ENCODE data around the gene TMEM33.

TMEM33 gene

DNA sequence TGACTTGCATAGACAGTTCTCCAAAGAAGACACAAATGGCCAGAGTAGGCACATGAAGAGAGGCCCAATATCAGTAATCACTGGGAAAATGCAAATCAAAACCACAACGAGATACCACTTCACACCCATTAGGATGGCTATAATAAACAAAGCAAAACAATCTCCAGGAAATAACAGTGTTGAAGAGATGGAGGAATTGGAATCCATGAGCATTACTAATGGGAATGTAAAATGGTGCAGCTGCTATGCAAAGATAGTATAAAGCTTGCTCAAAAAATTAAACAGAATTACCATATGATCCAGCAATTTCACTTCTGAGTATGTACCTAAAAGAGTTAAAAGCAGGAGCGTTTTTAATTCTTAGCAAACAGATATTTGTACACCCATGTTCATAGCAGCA lies 17.0 kb upstream of the TMEM33 start:
- TF ChIP-seq ZBTB7A (IDR thresholded peaks at IDR 0.05; ENCODE audit: low read depth) (no peak), NFIC (IDR thresholded peaks at IDR 0.05) (no peak), RAD21 (IDR thresholded peaks at IDR 0.05; ENCODE audit: low read depth) (no peak), CEBPB (IDR thresholded peaks at IDR 0.05) (no peak), YY1 (IDR thresholded peaks at IDR 0.05; ENCODE audit: low read depth) (no peak), MAX (IDR thresholded peaks at IDR 0.05) (no peak), REST (IDR thresholded peaks at IDR 0.05; ENCODE audit: low read depth) (no peak), EGR1 (IDR thresholded peaks at IDR 0.05) (no peak), TAF1 (IDR thresholded peaks at IDR 0.05; ENCODE audit: low read depth) (no peak), TEAD4 (IDR thresholded peaks at IDR 0.05) (no peak), CREB1 (IDR thresholded peaks at IDR 0.05; ENCODE audit: low read depth) (no peak), FOXM1 (IDR thresholded peaks at IDR 0.05; ENCODE audit: borderline replicate concordance, low read depth) (no peak), TCF12 (IDR thresholded peaks at IDR 0.05; ENCODE audit: low read depth) (no peak), EP300 (IDR thresholded peaks at IDR 0.05; ENCODE audit: borderline replicate concordance) (no peak)
- TF ChIP-seq, protein P1, sequence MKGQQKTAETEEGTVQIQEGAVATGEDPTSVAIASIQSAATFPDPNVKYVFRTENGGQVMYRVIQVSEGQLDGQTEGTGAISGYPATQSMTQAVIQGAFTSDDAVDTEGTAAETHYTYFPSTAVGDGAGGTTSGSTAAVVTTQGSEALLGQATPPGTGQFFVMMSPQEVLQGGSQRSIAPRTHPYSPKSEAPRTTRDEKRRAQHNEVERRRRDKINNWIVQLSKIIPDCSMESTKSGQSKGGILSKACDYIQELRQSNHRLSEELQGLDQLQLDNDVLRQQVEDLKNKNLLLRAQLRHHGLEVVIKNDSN (IDR thresholded peaks at IDR 0.05): no peak

GRCh38 chr4:41921476-41921875 lies 13.8 kb upstream of the TMEM33 start:
- TF ChIP-seq ZBTB7A (IDR thresholded peaks at IDR 0.05; ENCODE audit: low read depth) (no peak), TAF1 (IDR thresholded peaks at IDR 0.05; ENCODE audit: low read depth) (no peak), FOXM1 (IDR thresholded peaks at IDR 0.05; ENCODE audit: borderline replicate concordance, low read depth) (no peak), NFIC (IDR thresholded peaks at IDR 0.05) (no peak), CREB1 (IDR thresholded peaks at IDR 0.05; ENCODE audit: low read depth) (no peak), EGR1 (IDR thresholded peaks at IDR 0.05) (no peak), TCF12 (IDR thresholded peaks at IDR 0.05; ENCODE audit: low read depth) (no peak), YY1 (IDR thresholded peaks at IDR 0.05; ENCODE audit: low read depth) (no peak), RAD21 (IDR thresholded peaks at IDR 0.05; ENCODE audit: low read depth) (no peak), TEAD4 (IDR thresholded peaks at IDR 0.05) (no peak)
- TF ChIP-seq, protein P1 (IDR thresholded peaks at IDR 0.05): no peak

- no peak for TF ChIP-seq EP300 (IDR thresholded peaks at IDR 0.05; ENCODE audit: borderline replicate concordance)
- TF ChIP-seq YY1 (IDR thresholded peaks at IDR 0.05; ENCODE audit: low read depth): no peak
- no peak for TF ChIP-seq TEAD4 (IDR thresholded peaks at IDR 0.05)
- TF ChIP-seq FOXM1 (IDR thresholded peaks at IDR 0.05; ENCODE audit: borderline replicate concordance, low read depth): no peak
- TF ChIP-seq CEBPB (IDR thresholded peaks at IDR 0.05): no peak
Observed at GRCh38 chr4:41927796-41928499, 7.3 kb upstream of the TMEM33 start.

DNA sequence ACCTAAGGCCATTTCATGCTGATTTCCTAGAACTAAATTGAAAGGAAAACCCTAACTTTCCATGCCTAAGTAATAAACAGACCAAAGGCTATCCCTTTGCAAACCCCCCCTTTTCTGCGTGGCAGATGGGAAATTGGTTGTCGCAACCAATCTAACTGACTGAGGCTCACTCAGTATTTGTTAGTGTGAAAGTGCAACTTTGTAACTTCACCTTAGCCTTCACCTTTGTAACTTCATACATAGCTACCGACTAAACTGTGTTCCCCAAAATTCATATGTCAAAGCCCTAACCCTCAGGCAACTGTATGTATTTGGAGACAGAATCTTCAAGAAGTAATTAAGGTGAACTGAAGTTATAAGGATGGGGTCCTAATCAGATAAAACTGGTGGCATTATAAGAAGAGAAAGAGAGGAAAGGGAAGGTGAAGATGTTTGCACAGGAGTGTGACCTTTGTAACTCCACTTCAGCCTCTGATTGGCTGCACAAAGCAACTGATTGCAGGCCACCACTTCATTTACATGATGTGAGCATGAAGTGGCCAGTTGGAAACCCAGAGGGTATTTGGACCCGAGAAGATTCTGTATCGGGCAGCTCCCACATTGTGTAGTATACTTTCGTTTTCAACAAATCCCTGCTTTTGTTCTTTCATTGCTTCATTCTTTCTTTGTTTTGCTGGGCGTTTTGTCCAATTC lies 4.9 kb upstream of the TMEM33 start:
- TF ChIP-seq, protein P1 (IDR thresholded peaks at IDR 0.05): no peak
- TF ChIP-seq REST (IDR thresholded peaks at IDR 0.05; ENCODE audit: low read depth): no peak
- no peak for TF ChIP-seq RAD21 (IDR thresholded peaks at IDR 0.05; ENCODE audit: low read depth)
- no peak for TF ChIP-seq YY1 (IDR thresholded peaks at IDR 0.05; ENCODE audit: low read depth)
- no peak for TF ChIP-seq CREB1 (IDR thresholded peaks at IDR 0.05; ENCODE audit: low read depth)
- no peak for TF ChIP-seq ZBTB7A (IDR thresholded peaks at IDR 0.05; ENCODE audit: low read depth)
- no peak for TF ChIP-seq TAF1 (IDR thresholded peaks at IDR 0.05; ENCODE audit: low read depth)
- TF ChIP-seq EGR1 (IDR thresholded peaks at IDR 0.05): no peak
- TF ChIP-seq MAX (IDR thresholded peaks at IDR 0.05): no peak
- no peak for TF ChIP-seq FOXM1 (IDR thresholded peaks at IDR 0.05; ENCODE audit: borderline replicate concordance, low read depth)
- no peak for TF ChIP-seq TEAD4 (IDR thresholded peaks at IDR 0.05)
- no peak for TF ChIP-seq NFIC (IDR thresholded peaks at IDR 0.05)
- TF ChIP-seq EP300 (IDR thresholded peaks at IDR 0.05; ENCODE audit: borderline replicate concordance): no peak
- no peak for TF ChIP-seq CEBPB (IDR thresholded peaks at IDR 0.05)
- TF ChIP-seq TCF12 (IDR thresholded peaks at IDR 0.05; ENCODE audit: low read depth): no peak

GRCh38 chr4:41932988-41933387 lies 2.2 kb upstream of the TMEM33 start:
- TF ChIP-seq RAD21 (IDR thresholded peaks at IDR 0.05; ENCODE audit: low read depth) (no peak), TAF1 (IDR thresholded peaks at IDR 0.05; ENCODE audit: low read depth) (no peak), MAX (IDR thresholded peaks at IDR 0.05) (no peak), CEBPB (IDR thresholded peaks at IDR 0.05) (no peak), EGR1 (IDR thresholded peaks at IDR 0.05) (no peak), EP300 (IDR thresholded peaks at IDR 0.05; ENCODE audit: borderline replicate concordance) (no peak)

Data from Ishikawa (cell line).